A549 (cell line): ENCODE data around the gene PLPPR4. TPM values are rescaled to one million over a fixed set of nuclear protein-coding genes. Genes with fewer than 3 reads are reported as not detected.

Source experiments
- ATAC-seq, 2 experiments: fragments of 200-7000 bp in 1 of 2; fragments of >200 bp in 1 of 2; cut with Nextera tagmentation in 1 of 2; cut with Tn5 transposase in 1 of 2; 3 replicates each; pipeline versions ENCODE4 v1.8.0 to v1.9.1; 2018 to 2020; ENCODE audit warnings: mild to moderate bottlenecking in 1 of 2, moderate library complexity in 1 of 2
- CTCF ChIA-PET: fragments of 300-600 bp; sonication (Branson Sonifier 250); formaldehyde crosslinking; extraction: SDS; loops from one replicate; lab custom pipeline; 2021; ENCODE audit warnings: antibody characterized with exemption, inconsistent platforms; lab: Yijun Ruan, JAX
- POLR2A ChIA-PET: fragments of 350-600 bp; formaldehyde crosslinking; extraction: SDS; loops from one replicate; lab custom pipeline; 2021; ENCODE audit warnings: antibody characterized with exemption, inconsistent platforms; lab: Yijun Ruan, JAX
- DNase-seq, 2 experiments: peaks; one replicate each; pipeline versions ENCODE4 v3.0.0 to v3.0.0-alpha.2; 2011 to 2016; ENCODE audit warnings: low read depth in 1 of 2, low spot score in 1 of 2
- FAIRE-seq: peaks from 2 replicates; lab custom pipeline; 2011; peaks lifted over from hg19 to GRCh38; lab: Jason Lieb, UNC
- H3K27ac ChIP-seq, 2 experiments: fragments of >200 bp; sonication (Bioruptor Twin); formaldehyde crosslinking; 3 replicates each; pipeline ENCODE4 v1.5.1; 2016 to 2017
- H3K4me1 ChIP-seq: fragments of >200 bp; sonication (Bioruptor Twin); formaldehyde crosslinking; 3 replicates; pipeline ENCODE4 v1.6.1; 2016
- H3K4me2 ChIP-seq: fragments of >200 bp; sonication (Bioruptor Twin); formaldehyde crosslinking; 3 replicates; pipeline ENCODE4 v1.6.1; 2016
- H3K4me3 ChIP-seq: fragments of >200 bp; sonication (Bioruptor Twin); formaldehyde crosslinking; 3 replicates; pipeline ENCODE4 v1.5.1; 2016
- H3K9me3 ChIP-seq: fragments of >200 bp; sonication (Bioruptor Twin); formaldehyde crosslinking; 3 replicates; pipeline ENCODE4 v1.6.1; 2016
- ATOH8 ChIP-seq: fragments of 250-450 bp; sonication (Bioruptor Pico); IDR thresholded peaks from 2 replicates; pipeline ENCODE4 v1.5.0; 2020; ENCODE audit warnings: low read depth, mild to moderate bottlenecking, moderate library complexity
- CEBPB ChIP-seq, 2 experiments: fragments of >200 bp in 1 of 2; sonication (Bioruptor Twin) in 1 of 2; formaldehyde crosslinking in 1 of 2; IDR thresholded peaks; 2 replicates each; pipeline ENCODE4 v1.6.1; 2012 to 2016
- CHD2 ChIP-seq: fragments of 150-350 bp; IDR thresholded peaks from 2 replicates; pipeline ENCODE4 v1.6.1; 2014; ENCODE audit warnings: low read length; ENCODE audit not compliant: partially characterized antibody
- CHD4 ChIP-seq: fragments of 200-600 bp; sonication (generic); IDR thresholded peaks from 2 replicates; pipeline ENCODE4 v1.6.1; 2016; ENCODE audit warnings: antibody characterized with exemption, mild to moderate bottlenecking, borderline replicate concordance
- E2F6 ChIP-seq: IDR thresholded peaks from 2 replicates; pipeline ENCODE4 v1.6.1; 2012; ENCODE audit warnings: low read depth, borderline replicate concordance
- EHMT2 ChIP-seq: fragments of 200-600 bp; sonication (generic); IDR thresholded peaks from 2 replicates; pipeline ENCODE4 v1.6.1; 2016; ENCODE audit warnings: antibody characterized with exemption, low read depth, mild to moderate bottlenecking, moderate library complexity
- FOSL2 ChIP-seq, 2 experiments: fragments of 450-650 bp in 1 of 2; fragments of >200 bp in 1 of 2; sonication (Bioruptor Twin) in 1 of 2; formaldehyde crosslinking; IDR thresholded peaks; 2 replicates each; pipeline versions ENCODE4 v1.5.0 to v1.6.1; 2016 to 2020; ENCODE audit warnings: mild to moderate bottlenecking in 1 of 2, moderate library complexity in 1 of 2
- GATA3 ChIP-seq: IDR thresholded peaks from 2 replicates; pipeline ENCODE4 v1.6.1; 2012; ENCODE audit warnings: borderline replicate concordance
- HMGXB4 ChIP-seq: fragments of 250-450 bp; sonication (Bioruptor Pico); IDR thresholded peaks from 2 replicates; pipeline ENCODE4 v1.5.0; 2021; ENCODE audit warnings: mild to moderate bottlenecking, moderate library complexity, borderline replicate concordance
- HOXA7 ChIP-seq: fragments of 250-450 bp; sonication (Bioruptor Pico); IDR thresholded peaks from 2 replicates; pipeline ENCODE4 v1.5.0; 2020; ENCODE audit warnings: mild to moderate bottlenecking, moderate library complexity
- HOXB5 ChIP-seq: fragments of 250-450 bp; sonication (Bioruptor Pico); IDR thresholded peaks from 2 replicates; pipeline ENCODE4 v1.5.0; 2020; ENCODE audit warnings: mild to moderate bottlenecking, moderate library complexity
- JUN ChIP-seq, 2 experiments: fragments of >200 bp; sonication (Bioruptor Twin); formaldehyde crosslinking; IDR thresholded peaks; 2 replicates in 1 of 2; 3 replicates in 1 of 2; pipeline ENCODE4 v1.6.1; 2016 to 2017
- MAFK ChIP-seq: fragments of 450-650 bp; IDR thresholded peaks from 2 replicates; pipeline ENCODE4 v1.6.1; 2014; ENCODE audit not compliant: partially characterized antibody
- NFE2L2 ChIP-seq: fragments of 150-350 bp; conservative IDR thresholded peaks from 2 replicates; pipeline ENCODE4 v1.6.1; 2014; ENCODE audit warnings: low read length
- REST ChIP-seq: fragments of 200-600 bp; sonication (generic); IDR thresholded peaks from 2 replicates; pipeline ENCODE4 v1.6.1; 2016; ENCODE audit warnings: antibody characterized with exemption, mild to moderate bottlenecking, moderate library complexity
- RNF2 ChIP-seq: fragments of 200-600 bp; sonication (generic); IDR thresholded peaks from 2 replicates; pipeline ENCODE4 v1.6.1; 2016; ENCODE audit warnings: low read depth, mild to moderate bottlenecking, antibody characterized with exemption, moderate library complexity, borderline replicate concordance
- SREBF2 ChIP-seq: fragments of 450-650 bp; IDR thresholded peaks from 2 replicates; pipeline ENCODE4 v1.6.1; 2014; ENCODE audit warnings: mild to moderate bottlenecking, moderate library complexity
- TFCP2L1 ChIP-seq: fragments of 250-450 bp; sonication (Bioruptor Pico); IDR thresholded peaks from 2 replicates; pipeline ENCODE4 v1.5.0; 2021; ENCODE audit warnings: mild to moderate bottlenecking
- WGBS: methylation state at CpG from one replicate; pipeline ENCODE4 v1.1.6; 2017; ENCODE audit errors: missing lambda C conversion rate; 5-methylcytosine and 5-hydroxymethylcytosine counted together
- polyA plus RNA-seq, 4 experiments: library from polyadenylated mRNA; depleted of rRNA in 3 of 4; stranded (reverse); fragments of >200 nt; fragmentation: RNase III in 1 of 4; extraction: RNeasy Plus Mini Kit Qiagen cat#74134 plus additional on column Dnase treatment in 1 of 4; gene quantifications; 2 replicates in 3 of 4; 3 replicates in 1 of 4; pipeline ENCODE4 v1.2.3, GENCODE V29; 2011 to 2017

Gene PLPPR4
- polyA plus RNA-seq, 2 of the 4 experiments (the other 2 are of a cell fraction): not detected

GRCh38 chr1:99247199-99247598, 17.1 kb upstream of the PLPPR4 start:
- ATAC-seq: no peak
- no peak for DNase-seq
- 7% methylated on average over 2 of the region's 2 CpGs for WGBS

GRCh38 chr1:99250728-99251127, 13.6 kb upstream of the PLPPR4 start:
- ChIA-PET CTCF (no interaction called here), POLR2A (no interaction called here)
- no peak for FAIRE-seq
- 0% methylated on average over 5 of the region's 5 CpGs for WGBS
- DNase-seq: no peak
- H3K9me3 ChIP-seq: no peaks in the 10 kb centered on the region
- H3K4me2 ChIP-seq: no peak overlapping the region
- no peak overlapping the region for H3K4me3 ChIP-seq
- no peak for ATAC-seq
- H3K4me1 ChIP-seq: no peaks in the 10 kb centered on the region
- H3K27ac ChIP-seq: no peak overlapping the region
- TF ChIP-seq ATOH8 (CRISPR knock-in tag) (no peak), HMGXB4 (CRISPR knock-in tag) (no peak)

More at GRCh38 chr1:99247199-99247598, 17.1 kb upstream of the PLPPR4 start:
- no peak overlapping the region for H3K4me3 ChIP-seq
- no peak for FAIRE-seq
- no peak overlapping the region for H3K4me2 ChIP-seq
- TF ChIP-seq MAFK: peak; percentile 89
- TF ChIP-seq NFE2L2: no peak
- TF ChIP-seq, all 56 proteins: peak for 1
- ChIA-PET CTCF (no interaction called here), POLR2A (no interaction called here)
- H3K27ac ChIP-seq: no peak overlapping the region
- no peaks in the 10 kb centered on the region for H3K9me3 ChIP-seq
- no peaks in the 10 kb centered on the region for H3K4me1 ChIP-seq

- WGBS: 25% methylated on average over 1 of the region's 1 CpG
- POLR2A ChIA-PET: no interaction called here
- ATAC-seq: no peak
These were observed 13.0 kb upstream of the PLPPR4 start for GRCh38 chr1:99251308-99251707.

GRCh38 chr1:99252630-99253029, 11.7 kb upstream of the PLPPR4 start:
- Histone ChIP-seq H3K27ac (no peak overlapping the region), H3K4me3 (no peak overlapping the region), H3K9me3 (no peaks in the 10 kb centered on the region), H3K4me1 (no peaks in the 10 kb centered on the region), H3K4me2 (no peak overlapping the region)
- 14% methylated on average over 2 of the region's 2 CpGs for WGBS
- POLR2A ChIA-PET: no interaction called here
- DNase-seq (no peak), FAIRE-seq (no peak), ATAC-seq (no peak)
- CTCF ChIA-PET: no interaction called here
- TF ChIP-seq EHMT2 (no peak), JUN (IDR thresholded peaks at IDR 0.05) (no peak), ATOH8 (CRISPR knock-in tag) (no peak), TFCP2L1 (no peak), GATA3 (no peak), CHD4 (no peak), HOXA7 (CRISPR knock-in tag) (no peak), HOXB5 (CRISPR knock-in tag) (no peak), E2F6 (no peak), CEBPB (IDR thresholded peaks at IDR 0.05) (no peak), CHD2 (no peak), RNF2 (no peak)

More at GRCh38 chr1:99251308-99251707, 13.0 kb upstream of the PLPPR4 start:
- TF ChIP-seq SREBF2 (no peak), REST (no peak), HOXB5 (CRISPR knock-in tag) (no peak), FOSL2 (IDR thresholded peaks at IDR 0.05) (no peak), FOSL2 (CRISPR knock-in tag; IDR thresholded peaks at IDR 0.05) (no peak), EHMT2 (no peak)
- CTCF ChIA-PET: no interaction called here
- Histone ChIP-seq H3K27ac (no peak overlapping the region), H3K4me1 (no peaks in the 10 kb centered on the region), H3K4me2 (no peak overlapping the region), H3K9me3 (no peaks in the 10 kb centered on the region), H3K4me3 (no peak overlapping the region)
- FAIRE-seq: no peak
- no peak for DNase-seq
